SK-N-SH (cell line): ENCODE measurements around the gene CHL1. TPM values are rescaled to one million over a fixed set of nuclear protein-coding genes. Genes with fewer than 3 reads are reported as not detected.

ENCODE experiments used
- CTCF ChIA-PET: fragments of 300-600, 350-600 bp; formaldehyde crosslinking; extraction: SDS; loops from one replicate; lab custom pipeline; 2021; lab: Yijun Ruan, JAX
- POLR2A ChIA-PET: fragments of 350-600 bp; sonication (Branson Sonifier 250); formaldehyde crosslinking; extraction: SDS; loops from one replicate; lab custom pipeline; 2020; ENCODE audit warnings: antibody characterized with exemption, inconsistent platforms; lab: Yijun Ruan, JAX
- DNase-seq: peaks from one replicate; pipeline ENCODE4 v3.0.0; 2012
- H2AFZ ChIP-seq: fragments of 200-600 bp; sonication (generic); 2 replicates; pipeline ENCODE4 v1.8.1; 2016; ENCODE audit warnings: antibody characterized with exemption, mild to moderate bottlenecking, low read depth
- H3F3A ChIP-seq: fragments of 200-600 bp; sonication (generic); replicated peaks from 2 replicates; pipeline ENCODE3; 2016; ENCODE audit warnings: antibody characterized with exemption, mild to moderate bottlenecking; ENCODE audit not compliant: insufficient read depth
- H3K27ac ChIP-seq, 2 experiments: fragments of 200-500 bp in 1 of 2; fragments of 200-600 bp in 1 of 2; sonication (Bioruptor generic) in 1 of 2; sonication (generic), shearing (Covaris generic) in 1 of 2; 2 replicates each; pipeline versions ENCODE4 v1.5.1 to v1.6.1; 2014 to 2016; ENCODE audit warnings: low read depth in 2 of 2, inconsistent platforms in 1 of 2, low read length in 1 of 2, mild to moderate bottlenecking in 1 of 2, mixed read lengths in 1 of 2
- H3K27me3 ChIP-seq: fragments of 200-600 bp; sonication (generic), shearing (Covaris generic); 2 replicates; pipeline ENCODE4 v1.6.1; 2016; ENCODE audit warnings: mixed run types; ENCODE audit not compliant: insufficient read depth
- H3K36me3 ChIP-seq, 2 experiments: fragments of 200-500 bp in 1 of 2; fragments of 200-600 bp in 1 of 2; sonication (Bioruptor generic) in 1 of 2; sonication (generic) in 1 of 2; replicated peaks in 1 of 2; 2 replicates each; pipeline versions ENCODE3 to v1.5.1; 2014 to 2016; ENCODE audit warnings: low read length in 1 of 2, mild to moderate bottlenecking in 1 of 2; ENCODE audit not compliant: insufficient read depth in 2 of 2, control insufficient read depth in 1 of 2
- H3K4me1 ChIP-seq, 2 experiments: fragments of 200-500 bp in 1 of 2; fragments of 200-600 bp in 1 of 2; sonication (Bioruptor generic) in 1 of 2; sonication (generic), shearing (Covaris generic) in 1 of 2; 2 replicates each; pipeline versions ENCODE4 v1.5.1 to v1.6.1; 2014 to 2016; ENCODE audit warnings: low read depth in 1 of 2, low read length in 1 of 2, mixed run types in 1 of 2; ENCODE audit not compliant: insufficient read depth in 2 of 2, control insufficient read depth in 1 of 2
- H3K4me2 ChIP-seq: fragments of 200-600 bp; sonication (generic), shearing (Covaris generic); 2 replicates; pipeline ENCODE4 v1.6.1; 2017; ENCODE audit warnings: mixed run types
- H3K4me3 ChIP-seq, 2 experiments: fragments of 200-500 bp in 1 of 2; fragments of 200-600 bp in 1 of 2; sonication (Bioruptor generic) in 1 of 2; sonication (generic), shearing (Covaris generic) in 1 of 2; 2 replicates each; pipeline versions ENCODE4 v1.5.1 to v1.8.1; 2014 to 2016; ENCODE audit warnings: low read depth in 2 of 2, inconsistent platforms in 1 of 2, low read length in 1 of 2, mild to moderate bottlenecking in 1 of 2, mixed read lengths in 1 of 2, moderate library complexity in 1 of 2
- H3K79me2 ChIP-seq: fragments of 200-600 bp; sonication (generic); 2 replicates; pipeline ENCODE4 v1.8.1; 2017; ENCODE audit warnings: mild to moderate bottlenecking; ENCODE audit not compliant: insufficient read depth
- H3K9ac ChIP-seq: fragments of 200-600 bp; sonication (generic); 2 replicates; pipeline ENCODE4 v1.6.1; 2017; ENCODE audit warnings: mixed run types
- H3K9me2 ChIP-seq: fragments of 200-600 bp; sonication (generic); 2 replicates; pipeline ENCODE4 v1.6.1; 2017; ENCODE audit warnings: mixed run types
- H3K9me3 ChIP-seq: fragments of 200-600 bp; sonication (generic); 2 replicates; pipeline ENCODE4 v1.6.1; 2017; ENCODE audit warnings: mixed run types, mild to moderate bottlenecking, moderate library complexity
- H4K20me1 ChIP-seq: fragments of 200-600 bp; sonication (generic); 2 replicates; pipeline ENCODE4 v1.6.1; 2017; ENCODE audit warnings: mild to moderate bottlenecking, mixed run types; ENCODE audit not compliant: insufficient read depth
- CTCF ChIP-seq: fragments of 200-600 bp; sonication (generic); IDR thresholded peaks from 2 replicates; pipeline ENCODE4 v1.6.1; 2017; ENCODE audit warnings: antibody characterized with exemption, mild to moderate bottlenecking, moderate library complexity
- ELF1 ChIP-seq: IDR thresholded peaks from 2 replicates; pipeline ENCODE4 v1.4.0; 2012
- EP300 ChIP-seq, 2 experiments: IDR thresholded peaks; 2 replicates each; pipeline versions ENCODE4 v1.4.0 to v1.6.1; 2012; ENCODE audit warnings: borderline replicate concordance in 1 of 2, low read depth in 1 of 2, low read length in 1 of 2
- FOSL2 ChIP-seq: IDR thresholded peaks from 2 replicates; pipeline ENCODE4 v1.4.0; 2012; ENCODE audit warnings: low read depth, mild to moderate bottlenecking, moderate library complexity, borderline replicate concordance
- GABPA ChIP-seq: IDR thresholded peaks from 2 replicates; pipeline ENCODE4 v1.4.0; 2012; ENCODE audit warnings: low read depth, mild to moderate bottlenecking
- GATA2 ChIP-seq: sonication (generic); formaldehyde crosslinking; IDR thresholded peaks from 2 replicates; pipeline ENCODE4 v1.5.0; 2020; ENCODE audit warnings: mild to moderate bottlenecking, missing genetic modification reagents
- IRF3 ChIP-seq: fragments of 150-350 bp; IDR thresholded peaks from 2 replicates; pipeline ENCODE4 v1.6.1; 2016; ENCODE audit warnings: mild to moderate bottlenecking, low read depth, low read length
- JUND ChIP-seq: IDR thresholded peaks from 2 replicates; pipeline ENCODE4 v1.4.0; 2012
- MEF2A ChIP-seq: IDR thresholded peaks from 2 replicates; pipeline ENCODE4 v1.4.0; 2012; ENCODE audit warnings: low read depth, borderline replicate concordance
- NFIC ChIP-seq: IDR thresholded peaks from 2 replicates; pipeline ENCODE4 v1.4.0; 2012; ENCODE audit warnings: borderline replicate concordance
- NRF1 ChIP-seq: IDR thresholded peaks from 2 replicates; pipeline ENCODE4 v1.6.1; 2012; ENCODE audit warnings: low read depth, mild to moderate bottlenecking, low read length
- POLR2AphosphoS5 ChIP-seq: IDR thresholded peaks from 2 replicates; pipeline ENCODE4 v1.6.1; 2012; ENCODE audit warnings: low read depth, low read length
- REST ChIP-seq: IDR thresholded peaks from 2 replicates; pipeline ENCODE4 v1.6.1; 2012; ENCODE audit warnings: mild to moderate bottlenecking, low read depth, low read length, moderate library complexity
- SIN3A ChIP-seq: IDR thresholded peaks from 2 replicates; pipeline ENCODE4 v1.6.1; 2012; ENCODE audit warnings: low read depth, mild to moderate bottlenecking, low read length, moderate library complexity, borderline replicate concordance
- SMC3 ChIP-seq: IDR thresholded peaks from 2 replicates; pipeline ENCODE4 v1.6.1; 2012; ENCODE audit warnings: low read depth, low read length, improper control_type of control experiment
- TEAD4 ChIP-seq: IDR thresholded peaks from 2 replicates; pipeline ENCODE4 v1.4.0; 2012; ENCODE audit warnings: mild to moderate bottlenecking, borderline replicate concordance; ENCODE audit not compliant: insufficient read depth
- YY1 ChIP-seq: IDR thresholded peaks from 2 replicates; pipeline ENCODE4 v1.4.0; 2012; ENCODE audit warnings: low read depth, mild to moderate bottlenecking
- ZBTB33 ChIP-seq: IDR thresholded peaks from 2 replicates; pipeline ENCODE4 v1.4.0; 2012; ENCODE audit warnings: low read depth, borderline replicate concordance
- WGBS: methylation state at CpG from one replicate; pipeline ENCODE4 v1.1.6; 2017; ENCODE audit warnings: low lambda C conversion rate; 5-methylcytosine and 5-hydroxymethylcytosine counted together
- polyA plus RNA-seq, 3 experiments: library from polyadenylated mRNA; depleted of rRNA; stranded (reverse); fragments of >200 nt; gene quantifications; 2 replicates each; pipeline ENCODE4 v1.2.3, GENCODE V29; 2012

The CHL1 gene
- polyA plus RNA-seq, 1 of the 3 experiments (the other 2 are of a cell fraction), result not detected

GRCh38 chr3:194001-194400, 2.6 kb upstream of the CHL1 start:
- no peaks in the 10 kb centered on the region for H4K20me1 ChIP-seq
- H3F3A ChIP-seq, result no peaks in the 10 kb centered on the region
- peaks cover 0 to 9% of the 10 kb centered on the region in 2 experiments; a peak in 1 of 4 replicates for H3K4me1 ChIP-seq
- WGBS, result 54% methylated on average over 2 of the region's 2 CpGs
- H3K9me3 ChIP-seq, result no peaks in the 10 kb centered on the region
- no peak overlapping the region for H2AFZ ChIP-seq
- POLR2A ChIA-PET, result no interaction called here
- H3K79me2 ChIP-seq, result no peaks in the 10 kb centered on the region
- no peak for DNase-seq
- no peaks in the 10 kb centered on the region for H3K36me3 ChIP-seq
- H3K9me2 ChIP-seq, result no peaks in the 10 kb centered on the region
- 0 out of 2 replicates have a peak, but pooled peaks cover 6% of the 10 kb centered on the region for H3K27me3 ChIP-seq
- no peak overlapping the region for H3K27ac ChIP-seq
- TF ChIP-seq EP300 (IDR thresholded peaks at IDR 0.05; ENCODE audit: borderline replicate concordance in 1 of 2, low read depth in 1 of 2, low read length in 1 of 2), result no peak
- no peak overlapping the region for H3K4me3 ChIP-seq
- no peak overlapping the region for H3K4me2 ChIP-seq
- H3K9ac ChIP-seq, result no peak overlapping the region
- CTCF ChIA-PET, result interaction anchor here (0.6 to 1.2 kb wide), 3 partner anchors 121 to 160 kb away, joined by 3 to 4 read pairs (median 3); no protein-coding TSS in a partner anchor

- no peak overlapping the region for H3K4me3 ChIP-seq
- H3K4me1 ChIP-seq, result peaks cover 0 to 9% of the 10 kb centered on the region in 2 experiments; a peak in 1 of 4 replicates
- WGBS, result 61% methylated on average over 3 of the region's 3 CpGs
- H3K4me2 ChIP-seq, result no peak overlapping the region
- no peaks in the 10 kb centered on the region for H4K20me1 ChIP-seq
- CTCF ChIA-PET, result interaction anchor here (0.8 to 1.2 kb wide), 2 partner anchors 152 to 160 kb away, joined by 3 to 4 read pairs; no protein-coding TSS in a partner anchor
- no peaks in the 10 kb centered on the region for H3F3A ChIP-seq
- H3K9me3 ChIP-seq, result no peaks in the 10 kb centered on the region
- H3K27me3 ChIP-seq, result 0 out of 2 replicates have a peak, but pooled peaks cover 6% of the 10 kb centered on the region
- POLR2A ChIA-PET, result no interaction called here
- H3K9ac ChIP-seq, result no peak overlapping the region
- no peak for DNase-seq
- no peaks in the 10 kb centered on the region for H3K36me3 ChIP-seq
- H2AFZ ChIP-seq, result no peak overlapping the region
- no peaks in the 10 kb centered on the region for H3K9me2 ChIP-seq
- no peak overlapping the region for H3K27ac ChIP-seq
- TF ChIP-seq ELF1 (no peak), NFIC (no peak), POLR2AphosphoS5 (no peak), REST (no peak), FOSL2 (no peak), TEAD4 (no peak), NRF1 (no peak), YY1 (no peak), MEF2A (no peak), JUND (no peak), GATA2 (CRISPR knock-in tag) (no peak), IRF3 (no peak), CTCF (no peak), SIN3A (no peak), GABPA (no peak), ZBTB33 (no peak), SMC3 (no peak), EP300 (IDR thresholded peaks at IDR 0.05; ENCODE audit: borderline replicate concordance in 1 of 2, low read depth in 1 of 2, low read length in 1 of 2) (no peak)
- H3K79me2 ChIP-seq, result no peaks in the 10 kb centered on the region
These were observed 2.1 kb upstream of the CHL1 start for GRCh38 chr3:194421-194820.
